IMR-90 (cell line): ENCODE results near the gene BARX1. TPM values are rescaled to one million over a fixed set of nuclear protein-coding genes. Genes with fewer than 3 reads are reported as not detected.

ENCODE experiments used
- ATAC-seq: fragments of 200-7000 bp; cut with Tn5 transposase; 2 replicates; pipeline ENCODE4 v1.9.1; 2020; ENCODE audit warnings: low read depth, mild to moderate bottlenecking, moderate library complexity
- BruUV-seq: library from RNA; stranded (reverse); fragments of 400-500 nt; replicated peaks from 2 replicates; lab custom pipeline; 2021; lab: Mats Ljungman, UMichigan
- CTCF ChIA-PET: fragments of 300-600 bp; formaldehyde crosslinking; extraction: SDS; loops from one replicate; lab custom pipeline; 2021; ENCODE audit warnings: antibody characterized with exemption; lab: Yijun Ruan, JAX
- POLR2A ChIA-PET: fragments of 300-600 bp; sonication (Branson Sonifier 250); formaldehyde crosslinking; loops from one replicate; lab custom pipeline; 2022; ENCODE audit warnings: antibody characterized with exemption; ENCODE audit not compliant: unreplicated experiment; lab: Charles Lee
- DNase-seq: peaks from one replicate; pipeline ENCODE4 v3.0.0; 2013
- H2AFZ ChIP-seq: replicated peaks from 2 replicates; pipeline ENCODE3; 2013; ENCODE audit warnings: low read length, mild to moderate bottlenecking; ENCODE audit not compliant: poor library complexity
- H2AK5ac ChIP-seq: 2 replicates; pipeline ENCODE4 v1.6.1; 2013; ENCODE audit warnings: low read depth, low read length, inconsistent platforms
- H2AK9ac ChIP-seq: replicated peaks from 2 replicates; pipeline ENCODE3; 2013; ENCODE audit warnings: mild to moderate bottlenecking, low read depth, low read length, moderate library complexity; ENCODE audit not compliant: poor library complexity
- H2BK120ac ChIP-seq: 2 replicates; pipeline ENCODE4 v1.6.1; 2013; ENCODE audit warnings: low read depth, low read length, inconsistent platforms
- H2BK15ac ChIP-seq: 3 replicates; pipeline ENCODE4 v1.6.1; 2013; ENCODE audit warnings: low read depth, low read length, inconsistent platforms
- H2BK20ac ChIP-seq: 2 replicates; pipeline ENCODE4 v1.6.1; 2013; ENCODE audit warnings: low read depth, mild to moderate bottlenecking, inconsistent platforms, low read length, moderate library complexity
- H2BK5ac ChIP-seq: 2 replicates; pipeline ENCODE4 v1.6.1; 2013; ENCODE audit warnings: mild to moderate bottlenecking, low read depth, low read length, inconsistent platforms; ENCODE audit not compliant: poor library complexity, severe bottlenecking
- H3K14ac ChIP-seq: replicated peaks from 2 replicates; pipeline ENCODE4 v1.6.1; 2013; ENCODE audit warnings: low read depth, low read length, inconsistent platforms
- H3K18ac ChIP-seq: 2 replicates; pipeline ENCODE4 v1.6.1; 2013; ENCODE audit warnings: low read depth, low read length, control low read depth
- H3K23ac ChIP-seq: 2 replicates; pipeline ENCODE4 v1.6.1; 2013; ENCODE audit warnings: low read depth, low read length, inconsistent platforms
- H3K27ac ChIP-seq: 2 replicates; pipeline ENCODE4 v1.5.1; 2013; ENCODE audit warnings: mild to moderate bottlenecking, control low read depth, low read length; ENCODE audit not compliant: insufficient read depth
- H3K27me3 ChIP-seq: 2 replicates; pipeline ENCODE4 v1.6.1; 2013; ENCODE audit warnings: low read length; ENCODE audit not compliant: control insufficient read depth, insufficient read depth
- H3K36me3 ChIP-seq: 2 replicates; pipeline ENCODE4 v1.6.1; 2013; ENCODE audit warnings: low read length, mixed read lengths; ENCODE audit not compliant: control insufficient read depth, insufficient read depth
- H3K4ac ChIP-seq: 2 replicates; pipeline ENCODE4 v1.6.1; 2013; ENCODE audit warnings: low read depth, low read length, inconsistent platforms
- H3K4me1 ChIP-seq: 2 replicates; pipeline ENCODE4 v1.6.1; 2013; ENCODE audit warnings: low read length, mixed read lengths; ENCODE audit not compliant: control insufficient read depth, insufficient read depth
- H3K4me2 ChIP-seq: 2 replicates; pipeline ENCODE4 v1.6.1; 2013; ENCODE audit warnings: low read depth, mild to moderate bottlenecking, control low read depth, low read length, moderate library complexity
- H3K4me3 ChIP-seq: 2 replicates; pipeline ENCODE4 v1.5.1; 2013; ENCODE audit warnings: low read depth, mild to moderate bottlenecking, control low read depth, low read length, moderate library complexity; ENCODE audit not compliant: insufficient read depth
- H3K56ac ChIP-seq: 2 replicates; pipeline ENCODE4 v1.6.1; 2013; ENCODE audit warnings: low read length, inconsistent platforms; ENCODE audit not compliant: insufficient read depth; ENCODE audit errors: extremely low read depth
- H3K79me1 ChIP-seq, 2 experiments: 2 replicates each; pipeline ENCODE4 v1.6.1; 2013; ENCODE audit warnings: low read length in 2 of 2, inconsistent platforms in 1 of 2, low read depth in 1 of 2
- H3K9ac ChIP-seq: 2 replicates; pipeline ENCODE4 v1.6.1; 2013; ENCODE audit warnings: low read depth, low read length, control low read depth
- H3K9me1 ChIP-seq: 2 replicates; pipeline ENCODE4 v1.6.1; 2013; ENCODE audit warnings: low read length, inconsistent platforms; ENCODE audit not compliant: insufficient read depth
- H3K9me3 ChIP-seq: 2 replicates; pipeline ENCODE4 v1.6.1; 2013; ENCODE audit warnings: low read length; ENCODE audit not compliant: control insufficient read depth, insufficient read depth
- H4K20me1 ChIP-seq: 2 replicates; pipeline ENCODE4 v1.6.1; 2013; ENCODE audit warnings: low read length, inconsistent platforms; ENCODE audit not compliant: insufficient read depth
- H4K5ac ChIP-seq: 2 replicates; pipeline ENCODE4 v1.6.1; 2013; ENCODE audit warnings: mild to moderate bottlenecking, low read depth, low read length, control low read depth
- H4K8ac ChIP-seq, 2 experiments: 2 replicates each; pipeline ENCODE4 v1.6.1; 2013; ENCODE audit warnings: low read depth in 2 of 2, low read length in 2 of 2, control low read depth in 1 of 2, inconsistent platforms in 1 of 2
- H4K91ac ChIP-seq: 2 replicates; pipeline ENCODE4 v1.6.1; 2013; ENCODE audit warnings: low read depth, low read length, inconsistent platforms; ENCODE audit not compliant: insufficient read depth
- CEBPB ChIP-seq: IDR thresholded peaks from 2 replicates; pipeline ENCODE4 v1.6.1; 2012; ENCODE audit warnings: low read depth, low read length, improper control_type of control experiment
- CHD1 ChIP-seq: IDR thresholded peaks from 2 replicates; pipeline ENCODE4 v1.6.1; 2012; ENCODE audit warnings: low read depth, low read length, improper control_type of control experiment
- FOS ChIP-seq: fragments of 150-350 bp; IDR thresholded peaks from 2 replicates; pipeline ENCODE4 v1.6.1; 2016; ENCODE audit warnings: low read depth, low read length
- MAFK ChIP-seq: IDR thresholded peaks from 2 replicates; pipeline ENCODE4 v1.6.1; 2012; ENCODE audit warnings: low read depth, low read length, improper control_type of control experiment
- MAZ ChIP-seq: IDR thresholded peaks from 2 replicates; pipeline ENCODE4 v1.6.1; 2012; ENCODE audit warnings: low read depth, mild to moderate bottlenecking, low read length, improper control_type of control experiment, moderate library complexity, borderline replicate concordance
- MXI1 ChIP-seq: IDR thresholded peaks from 2 replicates; pipeline ENCODE4 v1.6.1; 2012; ENCODE audit warnings: low read depth, mild to moderate bottlenecking, low read length, moderate library complexity, borderline replicate concordance
- NFE2L2 ChIP-seq: fragments of 150-350 bp; IDR thresholded peaks from 2 replicates; pipeline ENCODE4 v1.6.1; 2016; ENCODE audit warnings: low read depth, mild to moderate bottlenecking, low read length
- RCOR1 ChIP-seq: IDR thresholded peaks from 2 replicates; pipeline ENCODE4 v1.6.1; 2012; ENCODE audit warnings: mild to moderate bottlenecking, low read length, improper control_type of control experiment; ENCODE audit not compliant: insufficient replicate concordance
- RFX5 ChIP-seq: IDR thresholded peaks from 2 replicates; pipeline ENCODE4 v1.8.0; 2012; ENCODE audit warnings: low read depth, mild to moderate bottlenecking, low read length, moderate library complexity
- SMC3 ChIP-seq: fragments of 150-350 bp; IDR thresholded peaks from 2 replicates; pipeline ENCODE4 v1.6.1; 2016; ENCODE audit warnings: low read depth, mild to moderate bottlenecking, antibody characterized with exemption, low read length, moderate library complexity
- WGBS, 2 experiments: methylation state at CpG; one replicate each; pipeline versions ENCODE4 v1.1.5 to v1.1.7; 2013; ENCODE audit warnings: missing lambda C conversion rate in 2 of 2; ENCODE audit not compliant: insufficient read length in 1 of 2; ENCODE audit errors: extremely low coverage in 2 of 2; 5-methylcytosine and 5-hydroxymethylcytosine counted together
- dilution Hi-C: fragments of 300-500 bp; cut with HindIII; formaldehyde crosslinking; loops from one replicate; pipeline ENCODE4 v1.14.3; 2018; ENCODE audit warnings: low sequenced_read_pairs; ENCODE audit not compliant: unreplicated experiment
- in situ Hi-C: fragments of 300-500 bp; cut with MboI; formaldehyde crosslinking; loops from 3 replicates; pipeline ENCODE4 v1.14.3; 2019; ENCODE audit warnings: low sequenced_read_pairs, inconsistent platforms, mixed read lengths
- intact Hi-C: fragments of 100-400 bp; cut with micrococcal nuclease; formaldehyde crosslinking; loops from 2 replicates; pipeline ENCODE4 v1.10.0; 2022
- polyA plus RNA-seq, 3 experiments: library from polyadenylated mRNA; depleted of rRNA; stranded (reverse); fragments of >200 nt; gene quantifications; 2 replicates each; pipeline ENCODE4 v1.2.3, GENCODE V29; 2012; ENCODE audit warnings: low replicate concordance in 1 of 3
- total RNA-seq: library from RNA; depleted of rRNA; stranded (reverse); fragments of >200 nt; gene quantifications from 2 replicates; pipeline ENCODE4 v1.2.3, GENCODE V29; 2012
- TF ChIP-seq, protein P1 (sequence below): fragments of 150-350 bp; IDR thresholded peaks from 2 replicates; pipeline ENCODE4 v1.6.1; 2017; ENCODE audit warnings: mild to moderate bottlenecking, antibody characterized with exemption, low read length, low read depth
- TF ChIP-seq, protein P2 (sequence below): fragments of 150-350 bp; IDR thresholded peaks from 2 replicates; pipeline ENCODE4 v1.6.1; 2016; ENCODE audit warnings: low read depth, mild to moderate bottlenecking, low read length, moderate library complexity, borderline replicate concordance

BARX1 gene
- total and polyA plus RNA-seq, 2 of the 4 experiments (the other 2 are of a cell fraction): not detected

DNA sequence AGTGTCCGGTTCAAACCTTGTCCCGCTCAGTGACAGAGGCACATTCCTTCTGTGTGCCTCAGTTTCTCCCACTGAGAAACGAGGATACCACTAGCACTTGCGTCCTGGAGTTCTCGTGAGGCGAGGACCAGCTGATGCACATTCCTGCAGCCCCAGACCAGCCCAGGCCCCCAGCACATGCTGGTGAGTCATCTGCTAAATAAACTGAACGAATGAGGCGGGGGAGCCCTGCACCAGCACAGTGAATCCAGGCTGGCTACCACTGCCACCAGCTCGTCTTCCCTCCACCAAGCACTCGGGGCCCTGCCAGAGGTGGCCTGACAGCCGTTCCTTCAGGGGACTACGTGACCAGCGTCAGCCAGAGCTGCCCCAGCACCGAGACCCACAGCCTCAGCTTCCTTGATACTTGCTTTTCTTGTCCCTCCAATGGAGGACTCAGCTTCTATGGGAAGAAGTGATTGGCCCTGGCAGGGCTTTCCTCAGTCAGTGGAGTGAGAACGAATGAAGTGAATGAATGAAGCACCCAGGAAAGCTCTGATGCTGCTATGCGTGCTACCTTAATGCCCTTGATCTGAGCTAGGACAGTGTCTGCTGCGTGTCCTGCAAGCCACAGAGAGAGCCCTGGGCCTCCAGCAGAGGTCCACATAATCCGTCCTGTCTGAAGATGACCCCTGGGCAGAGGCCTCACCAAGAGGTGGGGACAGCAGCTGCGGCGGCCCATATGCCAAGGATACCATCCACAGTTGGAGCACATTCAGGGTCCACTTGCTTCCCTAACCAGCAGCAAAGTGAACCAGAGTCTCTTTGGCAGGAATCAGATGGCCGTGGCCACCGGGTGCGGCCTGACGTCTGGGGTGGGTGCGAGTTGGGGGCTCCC lies 13.5 kb upstream of the BARX1 start (continued):
- TF ChIP-seq MXI1 (no peak), SMC3 (no peak)

DNA sequence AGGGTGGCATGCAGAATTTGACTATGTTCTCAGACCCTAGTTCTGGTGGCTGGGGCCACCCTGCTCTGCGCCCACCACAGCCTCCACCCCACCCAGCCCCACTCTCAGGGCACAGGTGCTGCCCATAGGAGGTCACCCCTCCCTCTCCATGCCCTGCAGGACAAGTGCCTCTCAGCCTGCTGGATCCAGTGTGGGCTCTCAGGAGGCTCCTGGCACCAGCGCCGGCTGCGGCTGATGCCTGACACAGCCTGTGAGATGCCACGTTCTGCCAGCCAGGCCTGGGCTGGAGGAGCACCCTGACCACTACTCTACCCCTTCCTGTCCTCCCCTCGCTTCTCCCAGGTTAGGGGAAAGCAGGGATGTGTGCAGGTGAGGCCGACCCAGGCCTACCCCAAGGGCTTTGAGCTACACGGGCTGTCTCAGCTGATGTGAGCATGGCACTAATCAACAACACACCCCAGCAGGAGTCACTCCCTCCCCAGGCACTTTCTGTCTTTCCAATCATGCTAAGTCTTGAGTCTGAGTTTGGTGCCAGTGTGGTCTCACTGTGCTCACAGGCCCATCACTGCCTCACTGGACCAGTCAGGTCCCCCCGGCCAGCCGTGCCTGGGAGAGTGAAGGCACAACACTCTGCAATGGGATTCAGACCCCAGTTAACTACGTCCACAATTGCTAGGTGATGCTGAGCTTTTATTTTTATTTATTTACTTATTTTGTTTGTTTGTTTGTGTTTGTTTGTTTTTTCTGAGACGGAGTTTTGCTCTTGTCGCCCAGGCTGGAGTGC lies 12.1 kb upstream of the BARX1 start:
- Histone ChIP-seq H3K27me3 (peaks cover 11% of the 10 kb centered on the region), H3K4me2 (no peak overlapping the region), H2BK5ac (no peak overlapping the region), H3K4ac (no peak overlapping the region), H2BK15ac (no peak overlapping the region), H2BK120ac (no peak overlapping the region), H2AFZ (peak overlapping the region; percentile 21), H4K20me1 (no peaks in the 10 kb centered on the region), H3K27ac (no peak overlapping the region), H3K9me1 (no peaks in the 10 kb centered on the region), H2AK9ac (peak overlapping the region; percentile 37), H4K5ac (no peak overlapping the region), H3K9me3 (no peaks in the 10 kb centered on the region), H3K36me3 (no peaks in the 10 kb centered on the region), H3K56ac (no peak overlapping the region), H3K4me3 (no peak overlapping the region), H4K91ac (no peak overlapping the region), H3K23ac (no peak overlapping the region), H4K8ac (no peak overlapping the region), H3K79me1 (no peaks in the 10 kb centered on the region), H3K14ac (no peak overlapping the region), H3K18ac (no peak overlapping the region), H2AK5ac (no peak overlapping the region), H3K9ac (no peak overlapping the region), H2BK20ac (no peak overlapping the region), H3K4me1 (peaks cover 7% of the 10 kb centered on the region; the same call in 1 of the 2 replicates)
- dilution Hi-C loops: no loop called here
- WGBS, 2 experiments: 80% methylated on average over 1 of the region's 13 CpGs; no CpG with 5 or more reads in 1 of the 2 experiments
- CTCF ChIA-PET: no interaction called here
- no peak for DNase-seq
- in situ Hi-C loops: loop anchor here (25.0 kb wide), 2 partner anchors 555 to 805 kb away; no protein-coding TSS in a partner anchor
- no TSS peak for BruUV-seq
- POLR2A ChIA-PET: no interaction called here
- ATAC-seq: no peak
- intact Hi-C loops: loop anchor here (10.0 kb wide), 1 partner anchor 802 kb away; no protein-coding TSS in a partner anchor
- TF ChIP-seq RCOR1 (no peak), NFE2L2 (no peak), RFX5 (no peak), SMC3 (no peak), CEBPB (no peak), FOS (no peak), MAFK (no peak), CHD1 (no peak), MXI1 (no peak), MAZ (no peak)
- TF ChIP-seq, protein P1, sequence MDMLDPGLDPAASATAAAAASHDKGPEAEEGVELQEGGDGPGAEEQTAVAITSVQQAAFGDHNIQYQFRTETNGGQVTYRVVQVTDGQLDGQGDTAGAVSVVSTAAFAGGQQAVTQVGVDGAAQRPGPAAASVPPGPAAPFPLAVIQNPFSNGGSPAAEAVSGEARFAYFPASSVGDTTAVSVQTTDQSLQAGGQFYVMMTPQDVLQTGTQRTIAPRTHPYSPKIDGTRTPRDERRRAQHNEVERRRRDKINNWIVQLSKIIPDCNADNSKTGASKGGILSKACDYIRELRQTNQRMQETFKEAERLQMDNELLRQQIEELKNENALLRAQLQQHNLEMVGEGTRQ: no peak
- TF ChIP-seq, protein P2, sequence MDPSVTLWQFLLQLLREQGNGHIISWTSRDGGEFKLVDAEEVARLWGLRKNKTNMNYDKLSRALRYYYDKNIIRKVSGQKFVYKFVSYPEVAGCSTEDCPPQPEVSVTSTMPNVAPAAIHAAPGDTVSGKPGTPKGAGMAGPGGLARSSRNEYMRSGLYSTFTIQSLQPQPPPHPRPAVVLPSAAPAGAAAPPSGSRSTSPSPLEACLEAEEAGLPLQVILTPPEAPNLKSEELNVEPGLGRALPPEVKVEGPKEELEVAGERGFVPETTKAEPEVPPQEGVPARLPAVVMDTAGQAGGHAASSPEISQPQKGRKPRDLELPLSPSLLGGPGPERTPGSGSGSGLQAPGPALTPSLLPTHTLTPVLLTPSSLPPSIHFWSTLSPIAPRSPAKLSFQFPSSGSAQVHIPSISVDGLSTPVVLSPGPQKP: no peak
